Smooth muscle cell of the umbilical artery (primary cell): ENCODE data around the gene ZNF625. TPM values are rescaled to one million over a fixed set of nuclear protein-coding genes. Genes with fewer than 3 reads are reported as not detected.

Experiments used
- total RNA-seq: library from RNA; depleted of rRNA; stranded (reverse); fragments of >200 nt; gene quantifications from 2 replicates; pipeline ENCODE4 v1.2.3, GENCODE V29; 2014

Gene ZNF625
- total RNA-seq: 14.5 and 14.6 TPM in 2 replicates

DNA sequence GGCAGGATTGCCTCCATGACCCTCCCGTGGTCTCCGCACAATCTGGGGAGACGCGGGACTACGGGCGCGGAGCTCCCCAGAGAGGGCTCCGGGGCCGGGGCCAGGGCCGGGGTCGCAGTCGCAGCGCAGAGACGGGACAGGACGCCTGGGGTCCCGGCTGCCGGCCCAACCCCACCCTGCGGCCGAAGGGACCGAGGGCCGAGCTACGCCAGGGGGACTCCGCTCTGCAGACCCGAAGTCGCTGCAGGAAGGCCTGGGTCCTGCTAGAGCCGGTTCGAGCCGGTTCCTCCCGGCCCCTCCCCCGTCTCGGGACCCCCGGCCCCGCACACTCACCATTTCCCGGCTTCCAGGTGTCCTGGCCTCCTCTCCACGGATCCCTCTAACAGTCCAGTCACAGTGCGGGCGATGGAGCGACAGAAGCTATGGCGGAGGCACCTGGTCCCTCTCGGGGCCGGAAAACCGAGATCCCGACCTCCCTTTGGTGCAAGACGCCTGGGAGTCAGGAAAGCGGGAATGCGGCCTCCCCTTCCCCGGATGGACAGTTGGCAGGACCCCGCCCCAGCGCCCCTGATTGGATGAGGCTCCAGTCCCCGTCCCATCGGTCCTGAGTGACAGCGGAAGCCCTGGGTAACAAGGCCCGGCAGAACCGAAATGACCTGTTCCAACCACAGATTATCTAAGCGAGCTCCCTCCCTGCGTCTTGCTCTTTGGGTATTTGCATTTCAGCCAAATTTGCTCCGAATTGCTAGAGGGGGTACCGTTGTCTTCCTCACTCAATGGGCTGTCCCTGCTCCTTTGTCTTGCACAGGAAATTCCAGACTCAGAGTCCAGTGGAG lies at the start of gene ZNF625:
ZNF625 (minus strand) TSS at position 512 of the 836 bp plus-strand sequence; CDS start at position 336, 176 bp downstream.

DNA sequence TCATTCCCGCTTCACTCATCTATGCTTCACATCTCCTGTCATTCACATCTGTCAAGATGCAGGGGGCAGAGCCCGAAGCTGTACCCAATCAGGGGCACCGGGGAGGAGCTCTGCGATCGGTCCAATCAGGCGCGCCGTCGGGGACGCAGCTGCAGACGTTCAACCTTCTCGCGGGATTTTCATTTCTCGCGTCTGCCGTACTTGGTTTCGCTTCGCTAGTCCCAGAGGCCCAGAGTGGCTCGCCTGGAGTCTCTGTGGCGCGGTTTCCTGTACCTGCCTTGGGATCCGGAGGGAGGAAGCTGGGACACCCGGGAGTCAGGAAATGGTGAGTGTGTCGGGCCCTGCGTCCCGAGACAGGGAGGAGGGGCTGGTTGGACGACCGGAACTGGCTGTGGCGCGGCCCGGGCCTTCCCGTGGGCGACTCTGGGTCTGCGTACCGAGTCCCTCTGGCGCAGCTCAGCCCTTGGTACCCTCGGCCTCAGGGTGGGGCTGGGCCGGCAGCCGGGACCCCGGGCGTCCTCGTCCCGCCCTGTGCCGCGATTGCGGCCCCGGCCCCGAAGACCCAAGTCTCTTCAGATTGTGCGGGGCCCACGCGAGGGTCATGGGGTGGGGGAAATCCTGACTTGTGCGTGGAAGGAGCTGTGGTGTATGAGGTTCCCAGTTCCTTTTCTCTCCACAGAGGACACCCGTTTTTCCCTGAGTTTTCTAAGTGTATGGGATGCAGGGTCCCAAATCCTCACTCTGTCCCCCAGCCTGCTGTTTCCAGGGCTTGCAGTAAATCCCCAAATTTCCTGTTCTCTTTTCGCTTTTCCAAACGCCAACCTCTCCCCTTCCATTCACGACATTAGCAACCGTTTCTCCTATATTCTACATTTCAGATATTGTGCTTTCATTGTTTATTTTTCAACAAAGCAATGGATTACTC lies 6.6 kb upstream of the ZNF625 start, which contains the start of gene ZNF136:
ZNF136 (plus strand) TSS at position 215 of the 925 bp plus-strand sequence; CDS start at position 323, 108 bp downstream.

DNA sequence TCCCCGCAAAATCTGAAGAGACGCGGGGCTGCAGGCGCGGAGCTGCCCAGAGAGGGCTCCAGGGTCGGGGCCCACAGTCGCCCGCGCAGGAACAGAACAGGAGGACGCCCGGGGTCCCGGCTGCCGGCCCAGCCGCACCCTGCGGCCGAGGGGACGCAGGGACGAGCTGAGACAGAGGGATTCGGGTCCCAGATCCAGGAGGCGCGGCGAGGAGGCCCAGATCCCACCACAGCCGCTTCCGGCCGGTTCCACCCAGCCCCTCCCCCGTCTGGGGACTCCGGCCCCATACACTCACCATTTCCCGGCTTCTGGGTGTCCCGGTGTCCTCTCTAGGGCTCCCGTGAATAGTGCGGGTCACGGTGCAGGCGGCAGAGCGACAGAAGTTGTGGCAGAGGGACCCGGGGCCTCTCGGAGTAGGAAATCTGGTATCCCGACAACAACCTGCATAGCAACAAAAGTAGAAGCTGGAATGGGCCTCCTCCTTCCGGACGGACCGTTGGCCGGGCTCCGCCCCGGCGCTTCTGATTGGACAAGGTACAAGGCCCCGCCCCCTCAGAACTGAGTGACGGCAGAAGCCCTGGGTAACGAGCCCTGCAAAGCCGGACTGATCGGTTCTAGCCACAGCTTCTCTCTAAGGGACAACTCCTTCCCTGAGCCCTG lies 16.5 kb downstream of the ZNF625 start, which contains the start of gene ZNF20:
ZNF20 (minus strand) TSS at position 466 of the 660 bp plus-strand sequence; CDS start at position 298, 168 bp downstream.

Other genes starting within 250 kb of the ZNF625 start
- gene ZNF700, start 231.6 kb downstream of the ZNF625 start, total RNA-seq: 9.2 and 11.9 TPM in 2 replicates
- gene ZNF763, start 191.7 kb downstream of the ZNF625 start, total RNA-seq: 1.2 and 2.7 TPM in 2 replicates
- 4.2 and 5.0 TPM in 2 replicates for gene ZNF433, start 121.1 kb downstream of the ZNF625 start, total RNA-seq
- 0.18 TPM in 1 of 2 replicates, not detected in the other for gene ZNF878, start 103.8 kb downstream of the ZNF625 start, total RNA-seq
- gene ZNF844, start 92.0 kb downstream of the ZNF625 start, total RNA-seq: 6.7 and 8.0 TPM in 2 replicates
- gene ZNF20, start 16.4 kb downstream of the ZNF625 start, total RNA-seq: 5.6 and 5.9 TPM in 2 replicates
- 7.1 and 8.9 TPM in 2 replicates for gene ZNF136, start 6.4 kb upstream of the ZNF625 start, total RNA-seq
- gene ZNF44, start 138.1 kb upstream of the ZNF625 start, total RNA-seq: 9.5 and 13.1 TPM in 2 replicates
- 3.5 and 5.6 TPM in 2 replicates for gene ZNF563, start 176.9 kb upstream of the ZNF625 start, total RNA-seq
- 3.3 and 3.9 TPM in 2 replicates for gene ZNF442, start 208.9 kb upstream of the ZNF625 start, total RNA-seq
- gene ZNF799, start 244.5 kb upstream of the ZNF625 start, total RNA-seq: 2.9 and 3.3 TPM in 2 replicates